ENCODE measurements around the gene EVI2A.

DNA sequence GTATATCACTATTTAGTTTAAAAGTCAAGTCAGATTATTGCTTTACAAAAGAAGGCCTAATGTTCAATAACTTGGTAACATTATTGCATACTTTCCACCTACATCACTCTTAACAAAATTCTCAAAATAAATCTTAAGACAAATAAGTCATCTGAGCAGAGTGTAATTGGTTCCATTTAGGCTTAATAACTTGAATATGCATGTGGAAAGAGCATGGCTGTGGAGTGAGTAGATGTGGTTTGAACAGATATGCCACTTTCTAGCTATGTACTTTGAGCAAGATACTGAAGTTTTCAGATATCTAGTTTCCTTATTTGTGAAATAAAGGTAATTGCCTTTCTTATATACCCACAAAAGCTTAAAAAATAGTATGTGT lies 6.7 kb upstream of the EVI2A start:
- no peak for TF ChIP-seq POLR2A (IDR thresholded peaks at IDR 0.05)
- TF ChIP-seq, protein P1, sequence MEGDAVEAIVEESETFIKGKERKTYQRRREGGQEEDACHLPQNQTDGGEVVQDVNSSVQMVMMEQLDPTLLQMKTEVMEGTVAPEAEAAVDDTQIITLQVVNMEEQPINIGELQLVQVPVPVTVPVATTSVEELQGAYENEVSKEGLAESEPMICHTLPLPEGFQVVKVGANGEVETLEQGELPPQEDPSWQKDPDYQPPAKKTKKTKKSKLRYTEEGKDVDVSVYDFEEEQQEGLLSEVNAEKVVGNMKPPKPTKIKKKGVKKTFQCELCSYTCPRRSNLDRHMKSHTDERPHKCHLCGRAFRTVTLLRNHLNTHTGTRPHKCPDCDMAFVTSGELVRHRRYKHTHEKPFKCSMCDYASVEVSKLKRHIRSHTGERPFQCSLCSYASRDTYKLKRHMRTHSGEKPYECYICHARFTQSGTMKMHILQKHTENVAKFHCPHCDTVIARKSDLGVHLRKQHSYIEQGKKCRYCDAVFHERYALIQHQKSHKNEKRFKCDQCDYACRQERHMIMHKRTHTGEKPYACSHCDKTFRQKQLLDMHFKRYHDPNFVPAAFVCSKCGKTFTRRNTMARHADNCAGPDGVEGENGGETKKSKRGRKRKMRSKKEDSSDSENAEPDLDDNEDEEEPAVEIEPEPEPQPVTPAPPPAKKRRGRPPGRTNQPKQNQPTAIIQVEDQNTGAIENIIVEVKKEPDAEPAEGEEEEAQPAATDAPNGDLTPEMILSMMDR (IDR thresholded peaks at IDR 0.05): no peak

All from esophagus squamous epithelium (tissue), 4 donors.